Caco-2 (cell line): ENCODE results near the gene KLHL29. TPM values are rescaled to one million over a fixed set of nuclear protein-coding genes. Genes with fewer than 3 reads are reported as not detected.

Experiments
- BruUV-seq: library from RNA; stranded (reverse); fragments of 400-500 nt; replicated peaks from 2 replicates; lab custom pipeline; 2021; lab: Mats Ljungman, UMichigan
- CTCF ChIA-PET: fragments of 300-600 bp; sonication (Branson Sonifier 250); formaldehyde crosslinking; loops from one replicate; lab custom pipeline; 2022; ENCODE audit warnings: antibody characterized with exemption; lab: Charles Lee
- POLR2A ChIA-PET: fragments of 300-600 bp; sonication (Branson Sonifier 250); formaldehyde crosslinking; loops from one replicate; lab custom pipeline; 2022; ENCODE audit warnings: antibody characterized with exemption; lab: Charles Lee
- DNase-seq, 2 experiments: peaks; one replicate each; pipeline versions ENCODE4 v3.0.0 to v3.0.0-alpha.2; 2020 to 2022
- H3K27me3 ChIP-seq: replicated peaks from 2 replicates; pipeline ENCODE4 v1.6.0; 2011; ENCODE audit warnings: low read length; ENCODE audit not compliant: control insufficient read depth, insufficient read depth
- H3K36me3 ChIP-seq: 2 replicates; pipeline ENCODE4 v1.5.1; 2011; ENCODE audit warnings: low read length; ENCODE audit not compliant: control insufficient read depth, insufficient read depth
- H3K4me1 ChIP-seq: fragments of 250-450 bp; sonication (Bioruptor Pico); 2 replicates; pipeline ENCODE4 v1.5.1; 2020; ENCODE audit warnings: mild to moderate bottlenecking
- H3K4me3 ChIP-seq: 2 replicates; pipeline ENCODE4 v1.5.1; 2011; ENCODE audit warnings: low read depth, mild to moderate bottlenecking, control low read depth, low read length
- H3K9me3 ChIP-seq: fragments of 250-450 bp; sonication (Bioruptor Pico); 2 replicates; pipeline ENCODE4 v1.5.1; 2020; ENCODE audit warnings: mild to moderate bottlenecking, moderate library complexity
- H3K27ac Mint-ChIP-seq: one replicate; pipeline ENCODE4 v1.8.0; 2022; ENCODE audit warnings: mixed read lengths; ENCODE audit not compliant: unreplicated experiment
- H3K27me3 Mint-ChIP-seq: one replicate; pipeline ENCODE4 v1.8.0; 2022; ENCODE audit warnings: mixed read lengths; ENCODE audit not compliant: insufficient read depth, unreplicated experiment
- H3K36me3 Mint-ChIP-seq: one replicate; pipeline ENCODE4 v1.8.0; 2022; ENCODE audit warnings: mild to moderate bottlenecking, mixed read lengths; ENCODE audit not compliant: insufficient read depth, unreplicated experiment
- H3K4me1 Mint-ChIP-seq: one replicate; pipeline ENCODE4 v1.8.0; 2022; ENCODE audit warnings: low read depth, mixed read lengths; ENCODE audit not compliant: unreplicated experiment
- H3K4me3 Mint-ChIP-seq: one replicate; pipeline ENCODE4 v1.8.0; 2022; ENCODE audit warnings: mild to moderate bottlenecking, moderate library complexity, mixed read lengths; ENCODE audit not compliant: unreplicated experiment
- H3K9me3 Mint-ChIP-seq: one replicate; pipeline ENCODE4 v1.8.0; 2022; ENCODE audit warnings: mixed read lengths; ENCODE audit not compliant: unreplicated experiment
- CTCF ChIP-seq, 2 experiments: fragments of 200-600 bp in 1 of 2; IDR thresholded peaks; 1 replicate in 1 of 2; 2 replicates in 1 of 2; pipeline versions ENCODE4 v1.5.1 to v1.8.0; 2011 to 2022; ENCODE audit warnings: antibody characterized with exemption in 1 of 2, control low read depth in 1 of 2, inconsistent platforms in 1 of 2, low read depth in 1 of 2, low read length in 1 of 2, mild to moderate bottlenecking in 1 of 2, moderate library complexity in 1 of 2; ENCODE audit not compliant: insufficient read depth in 1 of 2, severe bottlenecking in 1 of 2, unreplicated experiment in 1 of 2
- intact Hi-C: fragments of 100-400 bp; cut with micrococcal nuclease; formaldehyde crosslinking; loops from one replicate; pipeline ENCODE4 v1.10.0; 2022; ENCODE audit not compliant: unreplicated experiment
- total RNA-seq: library from RNA; stranded (reverse); gene quantifications from 2 replicates; pipeline ENCODE4 v1.2.3, GENCODE V29; 2022

KLHL29 gene
- total RNA-seq, 1 experiment from 2014 or later, result 0.61 TPM

GRCh38 chr2:23509103-23509502 is 124.1 kb downstream of the KLHL29 start:
- Mint-ChIP-seq H3K27me3 (no peaks in the 10 kb centered on the region), H3K9me3 (no peaks in the 10 kb centered on the region), H3K36me3 (no peaks in the 10 kb centered on the region), H3K27ac (no peak overlapping the region), H3K4me1 (no peaks in the 10 kb centered on the region), H3K4me3 (no peak overlapping the region)
- POLR2A ChIA-PET, result no interaction called here
- H3K36me3 ChIP-seq, result no peaks in the 10 kb centered on the region
- intact Hi-C loops, result no loop called here
- H3K9me3 ChIP-seq, result no peaks in the 10 kb centered on the region
- no peak for DNase-seq
- BruUV-seq, result no TSS peak
- CTCF ChIA-PET, result no interaction called here
- no peak overlapping the region for H3K4me3 ChIP-seq
- H3K4me1 ChIP-seq, result no peaks in the 10 kb centered on the region; the same call in 1 of the 2 replicates
- no peak for TF ChIP-seq CTCF (IDR thresholded peaks at IDR 0.05; ENCODE audit: insufficient read depth in 1 of 2, low read depth in 1 of 2, low read length in 1 of 2, severe bottlenecking in 1 of 2, unreplicated experiment in 1 of 2)
- no peaks in the 10 kb centered on the region for H3K27me3 ChIP-seq

DNA sequence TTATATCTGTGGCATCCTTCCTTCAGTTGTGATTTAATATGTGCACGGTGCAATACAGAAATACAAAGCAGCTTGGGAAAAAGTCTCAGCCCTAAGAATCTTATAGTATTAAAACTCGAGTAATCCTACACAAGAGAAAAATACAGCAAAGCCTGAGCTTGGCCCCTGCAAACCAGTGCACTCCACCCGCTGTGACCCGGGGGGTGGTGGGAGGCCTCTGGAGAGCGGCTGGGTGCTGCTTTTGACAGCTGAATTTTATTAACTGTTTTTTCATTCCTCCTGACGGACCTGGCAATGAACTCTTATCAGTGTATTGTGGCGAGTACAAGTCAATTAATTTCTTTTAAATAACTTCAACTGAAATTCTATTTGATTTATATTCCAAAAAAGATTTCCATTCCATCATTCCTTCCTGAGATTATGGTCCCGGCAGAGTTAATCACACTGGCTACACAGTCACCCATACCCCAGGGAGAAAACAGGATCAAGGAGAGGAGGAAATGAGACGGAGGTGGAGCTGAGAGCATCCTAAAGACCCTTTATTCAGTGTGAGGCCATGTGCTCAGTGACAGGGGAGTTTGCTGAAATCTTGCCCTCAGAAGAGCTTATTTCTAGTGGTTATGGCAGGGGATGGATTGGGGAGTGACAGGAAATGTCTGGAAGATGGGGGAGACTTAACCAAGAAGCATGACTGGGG is 124.8 kb downstream of the KLHL29 start:
- Mint-ChIP-seq H3K27ac (no peak overlapping the region), H3K36me3 (no peaks in the 10 kb centered on the region), H3K9me3 (no peaks in the 10 kb centered on the region), H3K4me3 (no peak overlapping the region), H3K27me3 (no peaks in the 10 kb centered on the region), H3K4me1 (no peaks in the 10 kb centered on the region)
- H3K27me3 ChIP-seq, result no peaks in the 10 kb centered on the region; the same call in 1 of the 2 replicates
- TF ChIP-seq CTCF (IDR thresholded peaks at IDR 0.05; ENCODE audit: insufficient read depth in 1 of 2, low read depth in 1 of 2, low read length in 1 of 2, severe bottlenecking in 1 of 2, unreplicated experiment in 1 of 2), result no peak
- no peaks in the 10 kb centered on the region for H3K9me3 ChIP-seq
- DNase-seq, result no peak
- no peaks in the 10 kb centered on the region; the same call in 1 of the 2 replicates for H3K4me1 ChIP-seq
- H3K36me3 ChIP-seq, result no peaks in the 10 kb centered on the region
- intact Hi-C loops, result no loop called here
- no peak overlapping the region for H3K4me3 ChIP-seq
- POLR2A ChIA-PET, result no interaction called here
- CTCF ChIA-PET, result no interaction called here
- no TSS peak for BruUV-seq

GRCh38 chr2:23510471-23510870 is 125.5 kb downstream of the KLHL29 start:
- CTCF ChIA-PET, result interaction anchor here (0.6 kb wide), 1 partner anchor 12 kb away, joined by 3 read pairs; no protein-coding TSS in a partner anchor
- no TSS peak for BruUV-seq
- Histone ChIP-seq H3K9me3 (no peaks in the 10 kb centered on the region), H3K4me3 (no peak overlapping the region), H3K4me1 (no peaks in the 10 kb centered on the region; the same call in 1 of the 2 replicates), H3K27me3 (no peaks in the 10 kb centered on the region; the same call in 1 of the 2 replicates), H3K36me3 (no peaks in the 10 kb centered on the region)
- DNase-seq, result no peak
- intact Hi-C loops, result no loop called here
- no peaks in the 10 kb centered on the region for H3K4me1 Mint-ChIP-seq
- no peak overlapping the region for H3K4me3 Mint-ChIP-seq
- no peaks in the 10 kb centered on the region for H3K9me3 Mint-ChIP-seq
- no peaks in the 10 kb centered on the region for H3K27me3 Mint-ChIP-seq
- no peaks in the 10 kb centered on the region for H3K36me3 Mint-ChIP-seq
- TF ChIP-seq CTCF (IDR thresholded peaks at IDR 0.05; ENCODE audit: insufficient read depth in 1 of 2, low read depth in 1 of 2, low read length in 1 of 2, severe bottlenecking in 1 of 2, unreplicated experiment in 1 of 2), result no peak
- no peak overlapping the region for H3K27ac Mint-ChIP-seq
- POLR2A ChIA-PET, result no interaction called here
